Spleen (tissue), 11 donors: ENCODE data around the gene BCAS4. TPM values are rescaled to one million over a fixed set of nuclear protein-coding genes. Genes with fewer than 3 reads are reported as not detected.
A peak's percentile ranks its signal among the peaks of the same experiment; 100 is the strongest.

Experiments
- DNase-seq: peaks from one replicate; pipeline ENCODE4 v3.0.0-alpha.2; 2020
- H3K27ac ChIP-seq, 8 donors: fragments of 200-600 bp; sonication (generic) in 7 of 8; 1 replicate in 4 of 8; 2 replicates in 4 of 8; pipeline versions ENCODE4 v1.5.0 to v1.8.0; 2016 to 2021; ENCODE audit warnings: inconsistent platforms in 4 of 8, mild to moderate bottlenecking in 4 of 8, moderate library complexity in 1 of 8
- H3K27me3 ChIP-seq, 7 donors: fragments of 200-600 bp; sonication (generic) in 6 of 7; replicated peaks in 1 of 7; 1 replicate in 4 of 7; 2 replicates in 3 of 7; pipeline versions ENCODE4 v1.5.0 to v1.8.0; 2016 to 2021; ENCODE audit warnings: inconsistent platforms in 3 of 7, mild to moderate bottlenecking in 1 of 7
- H3K36me3 ChIP-seq, 6 donors: fragments of 200-600 bp; sonication (generic) in 5 of 6; 1 replicate in 4 of 6; 2 replicates in 2 of 6; pipeline versions ENCODE4 v1.5.0 to v1.8.0; 2016 to 2021; ENCODE audit warnings: inconsistent platforms in 2 of 6
- H3K4me1 ChIP-seq, 6 donors: fragments of 200-600 bp; sonication (generic) in 5 of 6; 1 replicate in 3 of 6; 2 replicates in 3 of 6; pipeline versions ENCODE4 v1.5.0 to v1.8.0; 2016 to 2021; ENCODE audit warnings: inconsistent platforms in 3 of 6
- H3K4me3 ChIP-seq, 8 donors: fragments of 200-600 bp; sonication (generic) in 7 of 8; 1 replicate in 4 of 8; 2 replicates in 4 of 8; pipeline versions ENCODE4 v1.5.0 to v1.8.0; 2016 to 2021; ENCODE audit warnings: inconsistent platforms in 4 of 8, mild to moderate bottlenecking in 4 of 8, moderate library complexity in 2 of 8
- H3K9me3 ChIP-seq, 8 donors: fragments of 200-600 bp; sonication (generic) in 7 of 8; 1 replicate in 4 of 8; 2 replicates in 4 of 8; pipeline versions ENCODE4 v1.5.0 to v1.8.0; 2016 to 2021; ENCODE audit warnings: inconsistent platforms in 4 of 8
- POLR2A ChIP-seq, 3 donors: fragments of 450-650 bp; IDR thresholded peaks; one replicate each; pipeline ENCODE4 v1.5.1; 2017; ENCODE audit warnings: antibody characterized with exemption in 3 of 3, mild to moderate bottlenecking in 1 of 3
- POLR2AphosphoS5 ChIP-seq, 3 donors: sonication (generic); formaldehyde crosslinking; IDR thresholded peaks; one replicate each; pipeline ENCODE4 v1.5.1; 2017; ENCODE audit warnings: antibody characterized with exemption in 3 of 3
- WGBS, 5 donors: extraction: QIAGEN DNeasy Blood & Tissue Kit in 3 of 5; methylation state at CpG; one replicate each; pipeline versions ENCODE4 v1.1.5 to v1.1.7; 2013 to 2018; 5-methylcytosine and 5-hydroxymethylcytosine counted together
- intact Hi-C: fragments of 100-400 bp; cut with DNase I; formaldehyde crosslinking; loops from one replicate; pipeline ENCODE4 v1.15.0; 2023; ENCODE audit warnings: low total_unique reads
- polyA plus RNA-seq, 3 donors: library from polyadenylated mRNA; stranded (reverse); fragments of 200-250 nt; gene quantifications; one replicate each; pipeline ENCODE4 v1.2.1, GENCODE V29; 2013
- total RNA-seq, 7 donors: library from RNA; depleted of rRNA in 3 of 7; stranded (reverse); fragments of >200 nt in 3 of 7; fragmentation: NEBNext Ultra II Directional in 4 of 7; extraction: Animal tissue kit (Norgen Biotek cat#: 25700) in 4 of 7; gene quantifications; one replicate each; pipeline versions ENCODE4 v1.1.0 to v1.2.1, GENCODE V29; 2016 to 2021
- TF ChIP-seq, protein P1 (sequence below), 11 experiments: fragments of 200-600 bp in 7 of 11; fragments of 450-650 bp in 4 of 11; sonication (generic) in 4 of 11; IDR thresholded peaks in 8 of 11; conservative IDR thresholded peaks in 3 of 11; 1 replicate in 7 of 11; 2 replicates in 4 of 11; pipeline versions ENCODE4 v1.4.0 to v1.8.0; 2016 to 2021; ENCODE audit warnings: antibody characterized with exemption in 11 of 11, inconsistent platforms in 4 of 11, mild to moderate bottlenecking in 1 of 11
- donor health status: healthy with polysubstance abuse.
- donor health status: DM: no; HTN: no; CAD: no; lungs with moderate emphysema.
- donor health status: DM: no; HTN: no; CAD: no.
- donor health status: Bipolar disorder and iron deficiency.
- donor health status: healthy.
- donor health status: DM: no; HTN: no; CAD: no.
- donor health status: DM: yes; HTN: yes; CAD: no.

Gene BCAS4
- total and polyA plus RNA-seq, 10 donors, result 11.8 to 33.3 (median 19.7) TPM

DNA sequence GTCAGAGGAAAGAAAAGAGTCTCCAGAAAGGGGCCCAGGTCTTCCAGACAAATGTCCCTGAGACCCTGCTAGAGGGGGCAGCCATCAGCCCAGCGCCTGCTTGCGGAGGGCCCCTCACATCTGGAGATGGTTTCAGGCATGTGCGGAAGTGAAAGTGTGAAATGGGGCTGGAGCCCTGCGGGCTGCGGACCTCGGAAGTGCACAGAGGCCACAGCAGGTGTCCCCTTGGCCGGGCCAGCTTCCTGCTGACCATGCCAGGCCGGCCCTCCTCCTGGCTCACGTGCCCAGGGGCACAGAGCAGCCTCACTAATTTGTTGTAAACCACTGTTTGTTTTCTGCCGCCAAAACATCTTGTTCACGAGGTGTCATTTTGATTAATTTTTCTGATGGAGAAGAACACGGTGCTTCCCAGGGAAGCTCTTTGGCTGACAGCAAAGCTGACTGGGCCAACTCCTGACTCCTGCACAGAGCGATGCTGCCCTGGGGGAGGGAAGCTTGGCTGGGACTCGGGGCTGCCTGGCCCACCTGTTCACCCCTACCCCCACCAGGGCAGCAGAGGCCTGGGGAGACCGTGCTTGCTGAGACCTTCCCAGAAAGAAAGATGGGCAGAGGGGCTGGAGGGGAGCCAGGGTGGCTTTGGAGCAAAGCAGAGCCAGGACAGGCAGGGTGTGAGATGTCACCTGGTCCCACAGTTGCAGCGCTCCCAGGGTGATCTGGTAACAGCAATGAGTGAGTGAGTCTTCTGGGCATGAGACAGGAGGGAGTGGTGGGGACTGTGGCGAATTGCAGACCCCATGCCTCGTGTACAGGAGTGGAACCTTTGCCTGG is 54.2 kb downstream of the BCAS4 start:
- Histone ChIP-seq H3K4me3 (peak overlapping the region in 1 of 8 donors; percentile 29), H3K27me3 (no peaks in the 10 kb centered on the region), H3K4me1 (peaks cover 5 to 37% (median 16%) of the 10 kb centered on the region in 6 donors), H3K36me3 (peaks cover 0 to 30% (median under 1%) of the 10 kb centered on the region in 6 donors), H3K27ac (peak overlapping the region in 2 of 8 donors; percentile 16 to 31), H3K9me3 (no peaks in the 10 kb centered on the region)
- DNase-seq, result no peak
- 35 to 76% (median 55%) methylated on average over 17 to 18 of the region's 18 CpGs for WGBS, 5 donors
- no peak for TF ChIP-seq POLR2A (IDR thresholded peaks at IDR 0.05)
- TF ChIP-seq POLR2AphosphoS5 (IDR thresholded peaks at IDR 0.05), result peak in 2 of 3 donors; percentile 16 to 48
- TF ChIP-seq, protein P1, sequence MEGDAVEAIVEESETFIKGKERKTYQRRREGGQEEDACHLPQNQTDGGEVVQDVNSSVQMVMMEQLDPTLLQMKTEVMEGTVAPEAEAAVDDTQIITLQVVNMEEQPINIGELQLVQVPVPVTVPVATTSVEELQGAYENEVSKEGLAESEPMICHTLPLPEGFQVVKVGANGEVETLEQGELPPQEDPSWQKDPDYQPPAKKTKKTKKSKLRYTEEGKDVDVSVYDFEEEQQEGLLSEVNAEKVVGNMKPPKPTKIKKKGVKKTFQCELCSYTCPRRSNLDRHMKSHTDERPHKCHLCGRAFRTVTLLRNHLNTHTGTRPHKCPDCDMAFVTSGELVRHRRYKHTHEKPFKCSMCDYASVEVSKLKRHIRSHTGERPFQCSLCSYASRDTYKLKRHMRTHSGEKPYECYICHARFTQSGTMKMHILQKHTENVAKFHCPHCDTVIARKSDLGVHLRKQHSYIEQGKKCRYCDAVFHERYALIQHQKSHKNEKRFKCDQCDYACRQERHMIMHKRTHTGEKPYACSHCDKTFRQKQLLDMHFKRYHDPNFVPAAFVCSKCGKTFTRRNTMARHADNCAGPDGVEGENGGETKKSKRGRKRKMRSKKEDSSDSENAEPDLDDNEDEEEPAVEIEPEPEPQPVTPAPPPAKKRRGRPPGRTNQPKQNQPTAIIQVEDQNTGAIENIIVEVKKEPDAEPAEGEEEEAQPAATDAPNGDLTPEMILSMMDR (IDR thresholded peaks at IDR 0.05 in 8 of 11, conservative IDR thresholded peaks at IDR 0.05 in 3 of 11), result no peak
- intact Hi-C loops, result no loop called here

DNA sequence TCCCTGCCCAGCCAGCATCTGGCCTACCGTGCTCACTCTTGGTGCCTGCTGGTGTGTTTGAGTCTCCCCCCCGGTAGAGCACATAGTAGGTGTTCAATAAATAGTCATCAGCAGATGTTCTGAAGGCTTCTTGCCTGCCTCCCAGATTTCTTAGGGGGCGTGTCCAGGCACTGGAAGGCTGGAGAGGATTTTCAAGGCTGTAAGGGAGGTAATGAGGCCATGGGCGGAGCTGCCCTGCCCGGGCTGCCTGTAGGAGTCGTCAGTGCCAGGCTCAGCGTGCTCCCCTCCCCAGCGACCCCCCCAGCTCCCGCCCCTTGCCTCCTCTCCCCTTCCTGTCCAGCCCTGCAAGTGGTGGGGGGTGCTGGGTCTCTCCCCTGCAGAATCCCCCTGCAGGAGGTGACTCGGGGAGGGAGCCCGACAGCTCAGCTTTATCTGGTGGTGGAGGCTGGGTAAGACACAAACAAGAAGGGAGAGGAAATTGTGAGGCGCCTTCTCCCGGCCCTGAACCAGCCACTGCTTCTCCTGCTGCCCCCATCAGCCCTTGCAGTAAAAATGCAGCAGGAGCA is 55.9 kb downstream of the BCAS4 start:
- Histone ChIP-seq H3K27ac (no peak overlapping the region), H3K4me1 (peaks cover 5 to 20% (median 14%) of the 10 kb centered on the region in 6 donors), H3K4me3 (no peak overlapping the region), H3K27me3 (no peaks in the 10 kb centered on the region), H3K9me3 (no peaks in the 10 kb centered on the region), H3K36me3 (peaks cover 0 to 41% (median 3%) of the 10 kb centered on the region in 6 donors)
- 40 to 52% (median 43%) methylated on average over 5 to 13 of the region's 13 CpGs for WGBS, 5 donors
- intact Hi-C loops, result no loop called here
- no peak for DNase-seq
- TF ChIP-seq POLR2AphosphoS5 (IDR thresholded peaks at IDR 0.05) (no peak), POLR2A (IDR thresholded peaks at IDR 0.05) (no peak)
- TF ChIP-seq, protein P1 (IDR thresholded peaks at IDR 0.05 in 8 of 11, conservative IDR thresholded peaks at IDR 0.05 in 3 of 11), result no peak

DNA sequence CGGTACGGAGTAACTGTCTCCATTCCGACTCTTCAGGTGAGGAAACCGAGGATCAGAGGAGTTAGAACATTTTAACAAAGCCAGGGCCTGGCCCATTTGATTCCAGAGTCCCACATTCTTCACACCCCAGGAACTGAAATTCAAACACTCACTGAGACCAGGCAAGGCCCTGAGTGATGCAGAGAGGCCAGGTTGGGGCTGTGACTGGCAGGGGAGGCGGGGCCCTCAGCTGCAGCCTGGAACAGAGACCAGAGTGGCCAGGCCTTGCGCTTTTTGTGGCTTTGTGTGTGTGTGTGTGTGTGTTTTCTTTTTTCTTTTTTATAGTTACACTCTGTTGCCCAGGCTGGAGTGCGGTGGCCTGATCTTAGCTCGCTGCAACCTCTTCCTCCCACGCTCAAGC is 57.2 kb downstream of the BCAS4 start:
- Histone ChIP-seq H3K36me3 (peaks cover 0 to 42% (median 3%) of the 10 kb centered on the region in 6 donors), H3K27me3 (no peaks in the 10 kb centered on the region), H3K9me3 (no peaks in the 10 kb centered on the region), H3K27ac (no peak overlapping the region), H3K4me1 (peaks cover 5 to 20% (median 14%) of the 10 kb centered on the region in 6 donors), H3K4me3 (no peak overlapping the region)
- TF ChIP-seq, protein P1 (IDR thresholded peaks at IDR 0.05 in 8 of 11, conservative IDR thresholded peaks at IDR 0.05 in 3 of 11), result no peak
- TF ChIP-seq POLR2A (IDR thresholded peaks at IDR 0.05) (no peak), POLR2AphosphoS5 (IDR thresholded peaks at IDR 0.05) (no peak)
- WGBS, 5 donors, result 91 to 98% (median 94%) methylated on average over 9 of the region's 9 CpGs
- no peak for DNase-seq
- intact Hi-C loops, result no loop called here
